MCF 10A (cell line): ENCODE measurements around the gene NPR2. TPM values are rescaled to one million over a fixed set of nuclear protein-coding genes. Genes with fewer than 3 reads are reported as not detected.

Experiments
- BruUV-seq: library from RNA; stranded (reverse); fragments of 400-500 nt; replicated peaks from 2 replicates; lab custom pipeline; 2021; lab: Mats Ljungman, UMichigan
- CTCF ChIA-PET: fragments of 300-600 bp; sonication (Branson Sonifier 250); formaldehyde crosslinking; extraction: SDS; loops from one replicate; lab custom pipeline; 2021; ENCODE audit warnings: antibody characterized with exemption, inconsistent platforms; lab: Yijun Ruan, JAX
- POLR2A ChIA-PET: fragments of 300-600, 350-650 bp; sonication (Branson Sonifier 250); formaldehyde crosslinking; extraction: SDS; loops from one replicate; lab custom pipeline; 2020; ENCODE audit warnings: antibody characterized with exemption, inconsistent platforms; lab: Yijun Ruan, JAX
- DNase-seq: peaks from one replicate; pipeline ENCODE4 v3.0.0-alpha.2; 2018; ENCODE audit not compliant: unreplicated experiment
- H3K27ac Mint-ChIP-seq: one replicate; pipeline ENCODE4 v1.8.0; 2022; ENCODE audit warnings: mild to moderate bottlenecking, low read depth, mixed read lengths; ENCODE audit not compliant: unreplicated experiment
- H3K27me3 Mint-ChIP-seq: one replicate; pipeline ENCODE4 v1.8.0; 2022; ENCODE audit warnings: mixed read lengths; ENCODE audit not compliant: insufficient read depth, unreplicated experiment
- H3K36me3 Mint-ChIP-seq: one replicate; pipeline ENCODE4 v1.8.0; 2022; ENCODE audit warnings: mild to moderate bottlenecking, moderate library complexity, mixed read lengths; ENCODE audit not compliant: insufficient read depth, unreplicated experiment
- H3K4me1 Mint-ChIP-seq: one replicate; pipeline ENCODE4 v1.8.0; 2022; ENCODE audit warnings: mixed read lengths; ENCODE audit not compliant: insufficient read depth, unreplicated experiment
- H3K4me3 Mint-ChIP-seq: one replicate; pipeline ENCODE4 v1.8.0; 2022; ENCODE audit warnings: mild to moderate bottlenecking, moderate library complexity, mixed read lengths; ENCODE audit not compliant: unreplicated experiment
- H3K9me3 Mint-ChIP-seq: one replicate; pipeline ENCODE4 v1.8.0; 2022; ENCODE audit warnings: mixed read lengths; ENCODE audit not compliant: unreplicated experiment
- intact Hi-C: fragments of 100-400 bp; cut with micrococcal nuclease; formaldehyde crosslinking; loops from 2 replicates; pipeline ENCODE4 v1.14.1; 2022
- total RNA-seq: library from RNA; stranded (reverse); gene quantifications from 2 replicates; pipeline ENCODE4 v1.2.3, GENCODE V29; 2022
- TF ChIP-seq, protein P1 (sequence below): fragments of 200-600 bp; IDR thresholded peaks from one replicate; pipeline ENCODE4 v1.8.0; 2022; ENCODE audit warnings: antibody characterized with exemption, mild to moderate bottlenecking; ENCODE audit not compliant: unreplicated experiment

NPR2 gene
- total RNA-seq, 1 experiment from 2014 or later: 5.7 TPM

DNA sequence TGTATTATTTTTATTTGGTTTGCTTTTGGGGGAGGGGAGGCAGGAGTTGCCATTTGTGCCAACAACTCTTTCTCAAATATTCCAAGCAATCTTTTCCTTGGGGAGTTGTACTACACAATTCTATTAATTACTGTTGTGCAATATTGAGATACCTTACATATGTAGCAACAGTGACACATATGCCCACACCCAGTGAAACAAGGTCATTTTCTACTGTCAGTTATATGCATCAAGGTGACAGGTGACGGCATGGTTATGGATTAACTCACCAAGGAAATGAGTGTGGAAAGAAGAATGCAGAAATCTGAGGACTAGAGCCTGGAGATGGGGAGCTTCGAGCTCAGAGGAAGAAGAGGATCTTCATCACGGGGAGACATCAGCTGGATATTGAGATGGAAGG, 19.4 kb upstream of the NPR2 start:
- ChIA-PET POLR2A (interaction anchor here (0.6 to 3.3 kb wide), 15 partner anchors 11 to 849 kb away, joined by 3 to 24 read pairs (median 4); partner anchors contain the start of genes ARHGEF39, CREB3, RGP1 and TLN1), CTCF (interaction anchor here (0.8 to 2.4 kb wide), 10 partner anchors 10 to 139 kb away, joined by 3 to 9 read pairs (median 5); partner anchors contain the start of genes GBA2 and RGP1)
- TF ChIP-seq, protein P1, sequence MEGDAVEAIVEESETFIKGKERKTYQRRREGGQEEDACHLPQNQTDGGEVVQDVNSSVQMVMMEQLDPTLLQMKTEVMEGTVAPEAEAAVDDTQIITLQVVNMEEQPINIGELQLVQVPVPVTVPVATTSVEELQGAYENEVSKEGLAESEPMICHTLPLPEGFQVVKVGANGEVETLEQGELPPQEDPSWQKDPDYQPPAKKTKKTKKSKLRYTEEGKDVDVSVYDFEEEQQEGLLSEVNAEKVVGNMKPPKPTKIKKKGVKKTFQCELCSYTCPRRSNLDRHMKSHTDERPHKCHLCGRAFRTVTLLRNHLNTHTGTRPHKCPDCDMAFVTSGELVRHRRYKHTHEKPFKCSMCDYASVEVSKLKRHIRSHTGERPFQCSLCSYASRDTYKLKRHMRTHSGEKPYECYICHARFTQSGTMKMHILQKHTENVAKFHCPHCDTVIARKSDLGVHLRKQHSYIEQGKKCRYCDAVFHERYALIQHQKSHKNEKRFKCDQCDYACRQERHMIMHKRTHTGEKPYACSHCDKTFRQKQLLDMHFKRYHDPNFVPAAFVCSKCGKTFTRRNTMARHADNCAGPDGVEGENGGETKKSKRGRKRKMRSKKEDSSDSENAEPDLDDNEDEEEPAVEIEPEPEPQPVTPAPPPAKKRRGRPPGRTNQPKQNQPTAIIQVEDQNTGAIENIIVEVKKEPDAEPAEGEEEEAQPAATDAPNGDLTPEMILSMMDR: no peak
- Mint-ChIP-seq H3K4me3 (no peak overlapping the region), H3K4me1 (no peaks in the 10 kb centered on the region), H3K36me3 (peaks cover 5% of the 10 kb centered on the region), H3K27ac (no peak overlapping the region), H3K27me3 (no peaks in the 10 kb centered on the region), H3K9me3 (no peaks in the 10 kb centered on the region)
- DNase-seq: peak; percentile 70
- BruUV-seq: no TSS peak
- intact Hi-C loops: no loop called here

DNA sequence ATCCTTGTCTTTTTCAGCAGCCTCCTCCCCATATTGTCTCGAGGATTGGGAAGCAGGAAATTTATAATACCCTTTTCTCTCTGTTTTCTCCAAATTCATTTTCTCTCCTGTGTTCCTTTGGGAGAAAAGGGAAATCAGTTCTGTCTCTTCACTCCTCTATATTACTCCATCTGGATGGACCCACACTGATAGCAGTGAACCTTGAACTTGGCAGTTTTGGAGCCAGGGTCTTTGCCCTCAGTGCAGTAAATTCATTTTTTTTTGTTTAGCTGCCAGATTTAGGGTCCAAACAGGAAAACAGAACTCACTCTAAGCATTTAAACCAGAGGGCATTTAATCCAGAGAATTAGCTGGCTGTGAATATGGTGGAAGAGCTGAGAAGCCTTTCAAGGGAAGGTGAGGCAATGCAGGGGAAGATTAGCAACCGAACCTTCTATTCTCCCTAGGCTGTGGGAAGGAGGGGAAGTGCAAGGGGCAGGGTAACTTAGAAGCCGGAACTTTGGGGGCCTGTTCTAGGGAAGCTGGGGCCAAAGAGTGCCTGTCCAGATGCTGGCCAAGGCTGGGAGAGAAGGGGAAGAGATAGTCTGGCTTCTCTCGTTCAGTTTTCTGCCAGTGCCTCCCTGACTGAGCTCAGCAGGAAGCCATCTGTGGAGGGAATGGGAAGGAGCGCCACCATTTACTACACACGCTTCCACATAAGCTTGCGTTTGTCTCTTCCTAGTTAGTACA, 16.3 kb upstream of the NPR2 start:
- no peaks in the 10 kb centered on the region for H3K4me1 Mint-ChIP-seq
- POLR2A ChIA-PET: interaction anchor here (0.9 to 1.3 kb wide), 3 partner anchors 25 to 115 kb away, joined by 3 to 5 read pairs (median 4); partner anchors contain the start of genes CREB3 and TLN1
- CTCF ChIA-PET: interaction anchor here (0.6 to 2.1 kb wide), 8 partner anchors 14 to 679 kb away, joined by 3 to 15 read pairs (median 3); partner anchors contain the start of gene PIGO
- BruUV-seq: no TSS peak
- H3K36me3 Mint-ChIP-seq: peaks cover 5% of the 10 kb centered on the region
- no peak overlapping the region for H3K4me3 Mint-ChIP-seq
- TF ChIP-seq, protein P1: no peak
- no peak overlapping the region for H3K27ac Mint-ChIP-seq
- DNase-seq: no peak
- intact Hi-C loops: no loop called here
- no peaks in the 10 kb centered on the region for H3K9me3 Mint-ChIP-seq
- no peaks in the 10 kb centered on the region for H3K27me3 Mint-ChIP-seq

DNA sequence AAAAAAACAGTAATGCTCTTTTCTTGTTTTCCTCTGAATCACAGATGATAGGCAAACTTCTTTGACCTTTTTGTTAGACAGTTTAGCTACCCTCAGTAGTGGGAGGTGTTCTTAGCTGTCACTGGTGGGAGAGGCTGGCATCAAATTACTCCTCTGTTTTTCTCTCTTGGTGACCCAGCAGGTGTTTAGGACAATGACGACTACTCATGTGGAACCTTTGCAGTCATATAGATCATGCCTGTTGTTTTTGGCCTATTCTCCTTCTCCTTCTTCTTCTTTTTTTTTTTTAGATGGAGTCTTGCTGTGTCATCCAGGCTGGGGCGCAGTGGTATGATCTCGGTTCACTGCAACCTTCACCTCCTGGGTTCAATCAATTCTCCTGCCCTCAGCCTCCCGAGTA, 15.4 kb upstream of the NPR2 start:
- peaks cover 10% of the 10 kb centered on the region for H3K36me3 Mint-ChIP-seq
- H3K27ac Mint-ChIP-seq: no peak overlapping the region
- H3K4me3 Mint-ChIP-seq: no peak overlapping the region
- BruUV-seq: no TSS peak
- TF ChIP-seq, protein P1: no peak
- no peak for DNase-seq
- CTCF ChIA-PET: interaction anchor here (0.6 to 2.1 kb wide), 8 partner anchors 13 to 948 kb away, joined by 3 to 15 read pairs (median 4); partner anchors contain the start of gene PIGO
- no peaks in the 10 kb centered on the region for H3K27me3 Mint-ChIP-seq
- POLR2A ChIA-PET: interaction anchor here (0.9 to 1.2 kb wide), 2 partner anchors 44 to 114 kb away, joined by 3 to 4 read pairs; partner anchors contain the start of genes CREB3 and TLN1
- intact Hi-C loops: no loop called here
- no peaks in the 10 kb centered on the region for H3K4me1 Mint-ChIP-seq
- no peaks in the 10 kb centered on the region for H3K9me3 Mint-ChIP-seq

DNA sequence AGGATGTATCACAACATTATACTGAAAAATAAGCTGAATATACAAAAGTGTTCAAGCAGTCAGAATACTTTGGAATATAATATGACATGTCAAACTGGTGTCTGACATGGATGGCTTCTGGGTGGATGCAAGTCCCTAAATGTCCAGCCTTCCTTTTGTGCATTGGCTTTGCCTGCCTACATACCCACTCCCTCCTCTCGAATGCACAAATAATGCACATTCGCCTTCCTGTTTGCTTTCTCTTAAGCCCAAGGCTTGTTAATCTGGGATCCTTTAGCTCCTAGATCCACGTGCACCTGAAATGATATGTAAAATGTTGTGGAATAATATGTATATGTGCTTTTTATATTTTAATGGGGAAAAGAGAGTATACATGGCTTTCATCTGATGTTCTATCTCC, 12.9 kb upstream of the NPR2 start:
- Mint-ChIP-seq H3K4me1 (no peaks in the 10 kb centered on the region), H3K36me3 (peaks cover 13% of the 10 kb centered on the region), H3K4me3 (no peak overlapping the region), H3K9me3 (no peaks in the 10 kb centered on the region), H3K27me3 (no peaks in the 10 kb centered on the region), H3K27ac (no peak overlapping the region)
- CTCF ChIA-PET: interaction anchor here (1.1 to 3.3 kb wide), 5 partner anchors 10 to 177 kb away, joined by 3 to 20 read pairs (median 5); no protein-coding TSS in a partner anchor
- DNase-seq: no peak
- BruUV-seq: no TSS peak
- intact Hi-C loops: no loop called here
- TF ChIP-seq, protein P1: no peak
- POLR2A ChIA-PET: interaction anchor here (0.7 to 1.7 kb wide), 3 partner anchors 9 to 17 kb away, joined by 3 to 5 read pairs (median 5); no protein-coding TSS in a partner anchor
